ENCODE data around the gene HIP1. TPM values are rescaled to one million over a fixed set of nuclear protein-coding genes. Genes with fewer than 3 reads are reported as not detected.
"Not testable (repeated sequence)": the region's sequence is repeated elsewhere in the genome, so short reads cannot be mapped to it uniquely, and the experiment has no call there.

The HIP1 gene
- total RNA-seq, 4 donors from 2014 or later, result 2.3 to 38.8 (median 6.9) TPM

DNA sequence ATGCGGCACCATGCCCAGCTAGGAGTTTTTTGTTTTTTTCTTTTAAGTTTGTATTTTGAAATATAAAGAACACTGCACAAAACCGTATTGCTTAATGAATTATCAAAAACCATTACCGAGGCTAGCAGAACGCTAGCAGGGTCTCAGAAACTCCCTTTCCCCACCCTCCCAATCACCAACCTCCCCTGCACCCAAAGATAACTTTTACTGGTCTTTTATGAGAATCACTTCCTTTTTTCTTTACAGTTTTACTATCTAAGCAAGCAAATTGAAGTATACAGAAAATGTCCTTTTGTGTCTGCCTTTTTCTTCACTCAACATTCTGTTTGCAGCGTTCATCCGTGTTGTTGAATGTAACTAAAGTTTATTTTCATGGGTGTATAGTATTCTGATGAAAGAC, 13.4 kb downstream of the HIP1 start:
- TF ChIP-seq, protein P1, sequence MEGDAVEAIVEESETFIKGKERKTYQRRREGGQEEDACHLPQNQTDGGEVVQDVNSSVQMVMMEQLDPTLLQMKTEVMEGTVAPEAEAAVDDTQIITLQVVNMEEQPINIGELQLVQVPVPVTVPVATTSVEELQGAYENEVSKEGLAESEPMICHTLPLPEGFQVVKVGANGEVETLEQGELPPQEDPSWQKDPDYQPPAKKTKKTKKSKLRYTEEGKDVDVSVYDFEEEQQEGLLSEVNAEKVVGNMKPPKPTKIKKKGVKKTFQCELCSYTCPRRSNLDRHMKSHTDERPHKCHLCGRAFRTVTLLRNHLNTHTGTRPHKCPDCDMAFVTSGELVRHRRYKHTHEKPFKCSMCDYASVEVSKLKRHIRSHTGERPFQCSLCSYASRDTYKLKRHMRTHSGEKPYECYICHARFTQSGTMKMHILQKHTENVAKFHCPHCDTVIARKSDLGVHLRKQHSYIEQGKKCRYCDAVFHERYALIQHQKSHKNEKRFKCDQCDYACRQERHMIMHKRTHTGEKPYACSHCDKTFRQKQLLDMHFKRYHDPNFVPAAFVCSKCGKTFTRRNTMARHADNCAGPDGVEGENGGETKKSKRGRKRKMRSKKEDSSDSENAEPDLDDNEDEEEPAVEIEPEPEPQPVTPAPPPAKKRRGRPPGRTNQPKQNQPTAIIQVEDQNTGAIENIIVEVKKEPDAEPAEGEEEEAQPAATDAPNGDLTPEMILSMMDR (IDR thresholded peaks at IDR 0.05), result no peak
- no peak for TF ChIP-seq POLR2A (IDR thresholded peaks at IDR 0.05)
- no peak for DNase-seq
- H3K9me3 ChIP-seq, result no peaks in the 10 kb centered on the region

DNA sequence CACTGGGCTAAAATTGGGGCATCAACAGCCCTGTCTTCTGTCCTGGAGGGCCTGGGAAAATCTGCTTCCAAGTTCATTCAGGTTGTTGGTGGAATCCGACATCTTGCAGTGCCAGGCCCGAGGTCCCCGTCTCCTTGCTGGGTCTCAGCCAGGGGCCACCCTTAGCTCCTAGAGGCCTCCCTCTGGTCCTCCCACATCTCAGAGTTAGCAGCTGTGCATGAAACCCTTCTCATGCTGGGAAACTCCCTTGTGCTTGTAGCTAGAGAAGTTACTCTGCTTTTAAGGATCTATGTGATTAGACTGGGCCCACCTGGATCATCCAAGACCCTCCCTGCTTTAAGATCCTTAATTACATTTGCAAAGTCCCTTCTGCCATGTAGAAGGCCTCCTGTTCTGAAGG, 15.3 kb downstream of the HIP1 start:
- Histone ChIP-seq H3K4me3 (no peak overlapping the region), H3K27me3 (no peaks in the 10 kb centered on the region), H3K4me1 (peaks cover 0 to 9% (median 0%) of the 10 kb centered on the region in 4 donors), H3K36me3 (no peaks in the 10 kb centered on the region), H3K9me3 (no peaks in the 10 kb centered on the region), H3K27ac (no peak overlapping the region)
- no peak for DNase-seq
- TF ChIP-seq, protein P1 (IDR thresholded peaks at IDR 0.05), result no peak
- TF ChIP-seq POLR2A (IDR thresholded peaks at IDR 0.05), result no peak

More for the DNA sequence above, 13.4 kb downstream of the HIP1 start:
- Histone ChIP-seq H3K27me3 (no peaks in the 10 kb centered on the region), H3K27ac (no peak overlapping the region), H3K4me3 (no peak overlapping the region), H3K4me1 (peaks cover 0 to 20% (median 0%) of the 10 kb centered on the region in 4 donors), H3K36me3 (no peaks in the 10 kb centered on the region)

DNA sequence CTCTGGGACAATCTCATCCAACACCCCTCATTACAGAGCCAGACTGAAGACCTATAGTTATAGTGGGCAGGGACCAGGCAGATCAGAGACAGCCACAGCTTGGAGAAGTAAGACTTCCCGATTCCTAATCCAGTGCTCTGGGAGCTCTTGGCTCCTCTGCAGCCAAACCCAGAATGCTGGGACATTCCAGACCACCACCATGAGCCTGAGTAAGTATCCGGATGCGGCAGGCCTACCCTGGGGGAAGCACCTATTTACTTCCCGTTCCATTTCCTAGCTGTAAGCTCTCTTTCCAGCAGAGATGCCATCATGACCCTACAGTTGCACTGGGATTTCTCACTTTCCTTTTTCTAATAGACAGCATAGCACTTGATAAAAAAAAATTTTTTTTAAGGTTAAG, 16.4 kb downstream of the HIP1 start:
- H3K4me1 ChIP-seq, result no peaks in the 10 kb centered on the region
- no peaks in the 10 kb centered on the region for H3K27me3 ChIP-seq
- TF ChIP-seq, protein P1 (IDR thresholded peaks at IDR 0.05), result no peak
- TF ChIP-seq POLR2A (IDR thresholded peaks at IDR 0.05), result no peak
- H3K9me3 ChIP-seq, result no peaks in the 10 kb centered on the region
- H3K36me3 ChIP-seq, result no peaks in the 10 kb centered on the region
- no peak overlapping the region for H3K4me3 ChIP-seq
- no peak for DNase-seq
- no peak overlapping the region for H3K27ac ChIP-seq

DNA sequence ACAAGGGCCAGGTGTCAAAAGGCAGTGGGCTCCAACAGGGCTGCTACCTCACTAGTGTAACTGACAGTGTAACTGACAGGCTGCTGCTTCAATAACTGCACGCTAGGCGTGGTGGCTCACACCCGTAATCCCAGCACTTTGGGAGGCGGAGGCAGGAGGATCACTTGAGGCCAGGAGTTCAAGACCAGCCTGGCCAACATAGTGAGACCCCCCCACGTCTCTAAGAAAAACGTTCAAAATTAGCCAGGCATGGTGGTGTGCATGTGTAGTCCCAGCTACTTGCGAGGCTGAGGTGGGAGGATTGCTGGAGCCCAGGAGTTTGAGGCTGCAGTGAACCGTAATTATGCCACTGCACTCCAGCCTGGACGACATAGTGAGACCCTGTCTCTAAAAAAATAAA, 16.8 kb downstream of the HIP1 start:
- H3K4me1 ChIP-seq, H3K27me3 ChIP-seq, DNase-seq, H3K27ac ChIP-seq, H3K9me3 ChIP-seq, H3K4me3 ChIP-seq, H3K36me3 ChIP-seq: not testable (repeated sequence)

DNA sequence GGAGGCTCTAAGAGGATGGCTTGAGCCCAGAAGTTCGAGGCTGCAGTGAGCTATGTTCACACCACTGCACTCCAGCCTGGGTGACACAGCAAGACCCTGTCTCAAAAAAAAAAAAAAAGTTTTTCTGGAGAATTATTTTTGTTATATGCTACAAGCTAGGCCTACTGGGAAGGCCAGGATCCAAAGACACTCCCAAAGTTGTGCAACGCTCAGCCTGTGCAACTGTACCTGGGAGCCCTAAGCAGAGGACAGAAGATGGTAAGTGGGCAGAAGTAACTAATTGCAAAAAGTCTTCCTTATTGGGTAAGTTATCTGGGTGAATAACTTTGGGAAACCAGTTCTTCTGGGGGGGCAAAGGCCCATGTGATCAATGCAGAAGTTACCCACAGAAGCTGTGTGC, 17.3 kb downstream of the HIP1 start:
- TF ChIP-seq, protein P1 (IDR thresholded peaks at IDR 0.05), result no peak
- TF ChIP-seq POLR2A (IDR thresholded peaks at IDR 0.05), result no peak
- no peaks in the 10 kb centered on the region for H3K4me1 ChIP-seq
- DNase-seq, result no peak

DNA sequence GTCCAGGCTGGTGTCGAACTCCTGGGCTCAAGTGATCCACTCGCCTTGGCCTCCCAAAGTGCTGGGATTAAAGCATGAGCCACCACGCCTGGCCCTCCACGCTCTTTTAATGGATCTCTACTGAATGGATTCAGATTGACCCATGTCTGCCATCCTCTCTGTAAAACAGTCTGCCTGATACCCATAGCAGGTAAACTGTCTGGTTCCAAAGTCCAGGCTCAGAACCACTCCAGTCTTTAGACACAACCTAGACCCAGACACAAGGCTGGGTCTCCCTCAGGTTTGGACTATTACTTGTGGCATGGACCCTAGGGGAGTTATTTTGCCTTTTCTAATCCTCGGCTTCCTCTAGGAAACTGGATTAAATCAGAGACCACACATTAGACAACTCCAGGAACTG, 19.1 kb downstream of the HIP1 start:
- H3K4me3 ChIP-seq, result no peak overlapping the region
- no peak overlapping the region for H3K27ac ChIP-seq
- TF ChIP-seq, protein P1 (IDR thresholded peaks at IDR 0.05), result no peak
- TF ChIP-seq POLR2A (IDR thresholded peaks at IDR 0.05), result no peak
- no peak for DNase-seq
- H3K36me3 ChIP-seq, result no peaks in the 10 kb centered on the region
- no peaks in the 10 kb centered on the region for H3K27me3 ChIP-seq
- H3K9me3 ChIP-seq, result no peaks in the 10 kb centered on the region
- no peaks in the 10 kb centered on the region for H3K4me1 ChIP-seq

More for the DNA sequence above, 17.3 kb downstream of the HIP1 start:
- no peaks in the 10 kb centered on the region for H3K36me3 ChIP-seq
- no peak overlapping the region for H3K4me3 ChIP-seq
- no peaks in the 10 kb centered on the region for H3K27me3 ChIP-seq
- no peaks in the 10 kb centered on the region for H3K9me3 ChIP-seq
- no peak overlapping the region for H3K27ac ChIP-seq

Measured in Peyer's patch (tissue), 4 donors.